A172 (cell line): ENCODE results near the gene MUC5B. TPM values are rescaled to one million over a fixed set of nuclear protein-coding genes. Genes with fewer than 3 reads are reported as not detected.

Experiments used
- DNase-seq: peaks from one replicate; pipeline ENCODE4 v3.0.0-alpha.2; 2015; ENCODE audit warnings: low spot score
- total RNA-seq: library from RNA; depleted of rRNA; stranded (reverse); fragments of >200 nt; shearing (Covaris generic); gene quantifications from 2 replicates; pipeline ENCODE4 v1.2.3, GENCODE V29; 2014

Gene MUC5B
- total RNA-seq, 1 experiment from 2014 or later = not detected

- DNase-seq = no peak
Observed at GRCh38 chr11:1285316-1285744, 62.5 kb downstream of the MUC5B start.

DNA sequence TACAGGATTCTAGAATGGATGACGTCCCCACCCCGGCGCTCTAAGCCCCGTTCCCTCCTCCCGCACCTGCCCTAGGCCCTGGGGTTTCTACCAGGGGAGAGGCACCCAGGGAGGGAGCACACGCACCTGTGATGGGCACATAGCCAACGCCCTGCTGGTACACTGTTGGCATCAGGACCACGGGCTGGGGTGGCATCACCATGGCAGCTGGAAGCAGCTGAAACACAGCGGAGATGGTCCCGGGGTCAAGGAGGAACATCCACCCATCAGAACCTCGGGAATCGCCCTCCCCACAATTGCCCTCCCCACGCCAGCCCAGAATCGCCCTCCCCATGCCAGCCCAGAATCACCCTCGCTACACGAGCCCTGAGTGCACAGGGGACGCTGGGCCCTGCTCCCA lies 63.0 kb downstream of the MUC5B start:
- no peak for DNase-seq

GRCh38 chr11:1287928-1288327 lies 65.1 kb downstream of the MUC5B start:
- DNase-seq = no peak

DNA sequence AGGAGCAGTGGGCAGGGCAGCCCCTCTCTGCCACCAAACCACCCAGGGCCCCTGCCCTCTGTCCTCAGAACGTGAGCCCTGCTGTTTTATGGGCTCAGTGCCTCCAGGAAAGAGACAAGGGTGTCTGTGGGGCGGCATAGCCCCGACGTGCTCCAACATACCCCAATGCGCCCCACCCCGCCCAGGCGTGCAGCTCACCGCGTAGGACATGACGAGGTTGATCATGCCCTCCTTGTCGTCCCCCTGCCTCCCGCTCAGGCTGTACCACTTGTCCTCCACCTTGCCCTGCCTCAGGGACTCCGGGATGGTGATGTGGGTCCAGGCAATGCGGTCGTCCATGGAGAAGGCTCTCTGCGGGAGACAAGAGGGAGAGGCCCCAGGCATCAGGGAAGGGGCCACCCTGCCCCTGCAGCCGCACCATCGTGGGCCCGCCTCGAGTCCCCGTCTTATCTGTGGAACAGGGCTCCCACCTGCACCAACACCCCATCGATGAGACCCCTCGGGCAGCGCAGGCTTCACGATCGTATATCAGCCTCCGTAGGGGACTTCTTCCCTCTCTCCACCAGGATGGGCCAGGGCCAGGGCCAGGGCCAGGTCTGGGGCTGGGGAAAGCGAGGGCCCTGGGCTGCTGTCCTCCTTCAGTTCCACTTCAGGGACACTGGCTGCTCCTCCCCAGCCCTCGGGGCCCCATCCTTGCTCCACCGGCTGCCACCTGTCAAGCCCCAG lies 65.7 kb downstream of the MUC5B start:
- DNase-seq = no peak

GRCh38 chr11:1289211-1289935 lies 66.5 kb downstream of the MUC5B start:
- no peak for DNase-seq

DNA sequence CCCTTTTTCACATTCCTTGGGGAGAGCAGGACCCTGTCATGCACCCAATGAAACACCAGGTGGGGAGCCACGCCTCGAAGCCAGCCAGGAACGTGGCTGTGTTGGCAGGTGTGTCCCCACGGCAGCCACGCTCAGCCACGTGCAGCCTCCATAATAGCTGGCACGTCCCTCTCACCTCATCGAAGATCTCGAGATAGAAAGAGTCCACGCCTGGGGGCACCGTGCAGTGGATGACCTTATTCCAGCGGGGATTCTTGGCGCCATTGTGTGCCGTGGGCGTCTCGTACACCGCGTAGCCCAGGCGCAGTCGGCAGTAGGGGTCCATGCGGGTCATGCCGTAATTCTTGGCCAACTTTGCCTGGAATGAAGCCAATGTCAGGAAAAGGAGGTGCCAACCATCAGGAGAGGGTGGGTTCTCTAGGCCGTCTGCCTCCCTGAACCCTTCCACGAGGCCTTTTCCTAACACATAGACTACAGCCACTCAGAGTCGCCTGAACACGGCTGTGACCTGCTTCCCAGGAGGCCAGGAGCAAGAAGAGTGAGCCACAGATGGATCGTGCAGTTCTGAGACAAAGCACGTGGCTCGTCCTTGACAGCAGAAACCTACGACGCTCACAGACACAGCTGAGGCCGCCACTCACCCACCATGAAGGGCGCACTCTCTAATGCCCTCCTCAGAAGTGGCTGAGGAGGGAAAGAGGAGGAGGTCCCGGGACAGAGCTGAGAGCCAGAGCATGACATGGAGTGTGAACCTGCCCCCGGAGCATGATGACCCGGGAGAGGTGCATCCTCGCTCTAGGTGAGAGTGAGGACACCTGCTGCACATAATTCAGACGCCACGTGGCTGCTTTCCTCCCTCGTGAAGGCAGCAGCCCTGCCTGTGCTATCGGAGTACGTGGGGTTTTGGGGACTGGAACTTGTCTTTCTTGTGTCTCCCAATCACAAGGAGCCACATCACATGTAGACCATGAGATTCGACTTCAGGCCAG lies 67.5 kb downstream of the MUC5B start:
- DNase-seq = no peak

- DNase-seq = no peak
Observed at GRCh38 chr11:1291295-1292017, 68.6 kb downstream of the MUC5B start.

DNA sequence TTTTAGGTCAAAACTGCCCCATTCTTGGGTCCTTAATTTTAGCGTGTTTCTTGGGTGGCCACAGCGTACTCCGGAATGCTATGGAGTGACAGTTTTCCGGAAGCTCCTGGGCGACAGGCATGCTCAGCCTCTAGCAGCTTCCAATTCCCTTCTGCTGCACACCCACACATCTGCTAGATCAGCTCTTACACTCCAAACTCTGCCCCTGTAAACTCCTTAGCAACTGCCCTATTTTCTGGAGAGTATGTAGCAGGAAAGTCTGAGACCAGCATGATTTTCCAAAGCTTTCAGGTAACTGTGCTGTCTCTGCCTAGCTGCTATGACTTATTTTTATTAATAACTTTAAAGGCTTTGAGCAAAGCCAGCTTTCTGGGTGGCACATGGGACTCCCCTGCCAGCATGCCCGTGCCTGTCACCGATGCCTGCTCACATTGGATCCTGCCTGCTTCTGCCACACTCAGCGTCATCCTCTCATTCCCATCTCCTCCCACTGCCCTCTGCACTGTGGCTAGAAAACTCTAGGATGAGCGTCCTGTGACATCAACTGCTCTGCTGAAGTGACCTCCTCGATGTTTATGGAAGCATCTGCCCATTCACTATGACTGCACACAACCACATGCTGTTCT lies 69.3 kb downstream of the MUC5B start:
- DNase-seq = no peak

DNA sequence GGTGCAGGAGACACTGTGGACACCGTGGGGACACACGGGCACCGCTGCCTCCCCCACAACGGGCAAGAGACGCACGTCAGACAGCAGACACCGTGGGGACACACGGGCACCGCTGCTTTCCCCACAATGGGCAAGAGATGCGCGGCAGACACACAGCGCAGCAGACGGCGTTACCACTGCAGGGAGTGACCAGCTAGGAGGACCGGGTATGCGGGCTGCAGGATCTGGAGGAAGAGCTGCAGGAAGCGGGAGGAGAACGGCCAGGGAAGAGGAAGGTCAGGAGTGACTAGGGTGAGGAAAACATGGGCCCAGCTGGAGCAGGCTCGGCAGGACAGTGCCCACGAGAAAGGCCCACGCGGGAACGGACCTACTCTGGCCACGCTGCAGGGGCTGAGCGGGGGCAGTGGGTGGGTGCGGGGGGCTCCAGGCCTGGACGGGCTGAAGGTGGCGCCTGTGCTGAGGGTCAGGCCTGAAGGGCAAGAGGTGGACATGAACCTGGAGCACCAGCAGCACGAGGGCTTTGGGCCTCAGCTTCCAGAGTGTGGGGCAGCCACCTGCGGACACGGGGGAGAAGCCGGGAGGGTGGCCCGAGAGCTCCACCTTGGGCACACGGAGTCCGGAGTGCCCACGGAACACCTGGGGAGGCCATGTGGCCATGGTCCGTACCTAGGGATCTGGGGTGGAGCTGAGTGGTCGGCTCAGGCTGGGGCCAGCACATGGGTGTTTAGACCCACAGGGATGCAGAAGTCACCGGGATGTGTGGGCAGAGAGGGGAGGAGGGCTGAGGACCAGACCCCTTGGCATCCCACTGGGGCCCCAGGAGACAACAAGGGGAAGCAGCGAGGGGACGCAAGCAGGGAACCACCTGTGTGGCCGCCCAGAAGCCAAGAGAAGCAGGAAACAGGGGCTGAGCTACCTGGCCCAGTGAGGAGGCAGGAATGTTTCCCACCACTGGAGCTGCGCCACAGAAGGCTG lies 70.1 kb downstream of the MUC5B start:
- DNase-seq = no peak

GRCh38 chr11:1293619-1294015 lies 70.8 kb downstream of the MUC5B start:
- DNase-seq = no peak

DNA sequence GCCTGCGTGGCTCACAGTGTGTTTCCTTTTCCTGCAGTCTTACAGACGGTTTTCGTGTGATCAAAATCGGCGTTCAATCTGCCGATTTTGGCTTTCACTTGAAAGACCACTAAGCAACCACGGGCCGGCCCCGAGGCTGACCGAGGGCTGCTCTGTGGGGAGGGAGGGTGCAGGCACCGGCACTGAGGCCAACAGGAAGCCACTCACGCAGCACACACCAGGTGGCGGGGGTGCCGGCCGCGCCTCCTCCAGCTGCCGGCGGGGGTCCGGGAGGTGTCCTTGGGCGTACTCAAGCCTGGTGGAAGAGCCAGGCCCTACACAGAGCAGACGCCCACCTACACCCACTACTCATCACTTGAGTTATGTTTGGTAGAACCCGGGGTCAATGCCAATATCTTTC lies 72.2 kb downstream of the MUC5B start:
- no peak for DNase-seq

DNA sequence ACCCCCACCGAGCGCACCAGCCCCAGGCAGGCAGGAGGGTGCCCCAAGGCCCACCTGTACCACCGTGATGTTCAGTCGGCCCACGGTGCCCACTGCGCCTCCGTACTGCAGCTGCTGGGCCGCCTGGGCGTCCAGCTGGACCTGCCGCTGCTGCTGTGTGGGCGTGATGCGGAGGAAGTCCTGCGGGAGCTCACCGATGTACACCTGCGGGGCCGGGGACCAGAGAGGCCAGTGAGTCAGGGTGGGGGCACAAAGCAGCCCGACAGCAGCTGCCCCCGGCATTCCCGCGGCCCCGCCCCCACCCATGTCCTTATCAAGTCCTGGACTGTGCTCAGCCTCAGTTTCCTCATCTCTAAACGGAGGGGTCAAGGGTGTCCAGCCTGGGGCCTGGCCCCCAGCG lies 72.7 kb downstream of the MUC5B start:
- no peak for DNase-seq

GRCh38 chr11:1296287-1296686 lies 73.4 kb downstream of the MUC5B start:
- DNase-seq = no peak

GRCh38 chr11:1297011-1297575 lies 74.2 kb downstream of the MUC5B start:
- no peak for DNase-seq

DNA sequence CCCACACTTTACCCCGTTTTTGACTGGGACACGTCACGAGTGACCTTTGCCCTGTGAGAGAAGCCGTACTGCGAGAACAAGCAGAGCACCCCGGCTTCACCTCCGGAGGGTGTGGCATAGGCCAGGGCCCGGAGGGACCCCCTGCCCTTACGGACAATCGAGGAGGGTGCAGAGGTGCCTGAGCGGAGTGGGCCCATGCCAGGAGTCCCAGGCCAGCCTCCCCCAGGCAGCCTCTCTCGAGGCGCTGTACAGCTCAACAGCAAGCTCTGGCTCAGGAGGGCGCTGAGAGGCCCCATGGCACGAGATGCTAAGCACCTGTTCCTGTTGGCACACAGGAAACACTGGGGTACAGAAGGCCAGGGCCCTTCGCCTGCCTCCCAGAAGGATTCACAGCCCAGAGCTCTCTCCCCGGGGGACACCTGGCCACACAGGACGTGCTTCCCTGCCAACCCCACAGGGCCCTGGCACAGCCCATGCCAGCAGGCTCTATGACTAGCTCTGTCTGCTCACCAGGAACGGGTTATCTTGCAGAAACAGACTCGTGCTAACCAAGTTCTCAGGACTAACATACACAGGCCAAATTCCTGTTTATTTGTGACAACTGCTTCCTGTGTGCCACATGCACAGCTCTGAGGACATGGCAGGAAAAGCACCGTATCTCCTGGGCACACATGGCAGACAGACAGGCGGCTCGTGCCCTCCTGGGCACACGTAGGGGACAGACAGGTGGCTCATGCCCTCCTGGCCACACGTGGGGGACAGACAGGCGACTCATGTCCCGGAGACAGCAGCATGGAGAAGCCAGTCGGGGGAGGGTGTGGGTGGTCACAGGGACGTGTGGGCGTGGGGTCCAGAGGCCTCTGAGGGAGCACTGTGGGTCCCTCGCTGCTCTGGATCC lies 75.0 kb downstream of the MUC5B start:
- DNase-seq = no peak

- peak; percentile 50 for DNase-seq
Observed at GRCh38 chr11:1298695-1299492, 76.0 kb downstream of the MUC5B start.

DNA sequence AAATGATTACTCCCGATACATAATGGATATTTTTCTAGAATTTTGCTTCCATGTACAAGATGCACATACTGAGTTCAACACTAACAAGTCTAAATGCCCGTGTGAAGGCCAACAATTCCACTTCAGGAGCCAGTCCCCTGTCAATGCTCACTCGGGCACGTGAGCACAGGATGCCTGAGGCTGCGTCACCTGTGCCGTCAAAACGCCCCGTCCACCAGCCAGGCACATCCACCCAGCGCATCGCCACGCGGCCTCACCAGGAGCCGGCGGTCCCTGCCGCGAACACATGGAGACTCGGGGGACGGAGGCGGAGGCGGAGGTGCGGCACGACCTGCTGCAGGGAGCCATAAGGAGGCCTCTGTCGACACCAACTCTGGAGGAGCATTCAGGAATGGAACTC lies 76.8 kb downstream of the MUC5B start:
- no peak for DNase-seq

DNA sequence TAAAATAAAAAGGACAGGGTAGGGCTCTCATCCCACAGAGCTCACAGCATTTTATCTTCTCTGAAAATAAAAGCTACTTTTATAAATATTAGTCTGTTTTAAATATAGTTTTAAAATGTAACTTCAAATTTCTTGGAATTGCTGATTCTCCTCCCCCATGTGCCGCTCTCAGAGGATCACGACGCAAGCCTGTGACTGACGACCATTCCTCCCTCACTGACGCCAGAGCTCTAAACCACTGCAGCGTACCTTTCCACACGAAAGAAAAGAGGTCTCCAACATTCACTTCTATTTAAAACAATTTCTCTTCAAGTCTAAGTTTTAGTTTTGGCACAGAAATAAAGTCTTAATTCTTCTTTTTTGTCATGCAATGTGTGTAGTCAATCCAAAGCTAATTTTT lies 77.3 kb downstream of the MUC5B start:
- no peak for DNase-seq
